ENCODE results near the gene AFF2.

GRCh38 chrX:148457279-148457678 lies 43.1 kb upstream of the AFF2 start:
- TF ChIP-seq, protein P1, sequence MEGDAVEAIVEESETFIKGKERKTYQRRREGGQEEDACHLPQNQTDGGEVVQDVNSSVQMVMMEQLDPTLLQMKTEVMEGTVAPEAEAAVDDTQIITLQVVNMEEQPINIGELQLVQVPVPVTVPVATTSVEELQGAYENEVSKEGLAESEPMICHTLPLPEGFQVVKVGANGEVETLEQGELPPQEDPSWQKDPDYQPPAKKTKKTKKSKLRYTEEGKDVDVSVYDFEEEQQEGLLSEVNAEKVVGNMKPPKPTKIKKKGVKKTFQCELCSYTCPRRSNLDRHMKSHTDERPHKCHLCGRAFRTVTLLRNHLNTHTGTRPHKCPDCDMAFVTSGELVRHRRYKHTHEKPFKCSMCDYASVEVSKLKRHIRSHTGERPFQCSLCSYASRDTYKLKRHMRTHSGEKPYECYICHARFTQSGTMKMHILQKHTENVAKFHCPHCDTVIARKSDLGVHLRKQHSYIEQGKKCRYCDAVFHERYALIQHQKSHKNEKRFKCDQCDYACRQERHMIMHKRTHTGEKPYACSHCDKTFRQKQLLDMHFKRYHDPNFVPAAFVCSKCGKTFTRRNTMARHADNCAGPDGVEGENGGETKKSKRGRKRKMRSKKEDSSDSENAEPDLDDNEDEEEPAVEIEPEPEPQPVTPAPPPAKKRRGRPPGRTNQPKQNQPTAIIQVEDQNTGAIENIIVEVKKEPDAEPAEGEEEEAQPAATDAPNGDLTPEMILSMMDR (IDR thresholded peaks at IDR 0.05): no peak
- TF ChIP-seq RXRA (IDR thresholded peaks at IDR 0.05; ENCODE audit: borderline replicate concordance, low read depth): no peak

All from SK-N-SH (cell line).